ENCODE results near the gene OR2B2.
"Not testable (repeated sequence)": the region's sequence is repeated elsewhere in the genome, so short reads cannot be mapped to it uniquely, and the experiment has no call there.

OR2B2 gene

GRCh38 chr6:27911956-27912446, at the start of gene OR2B2:
OR2B2 (minus strand) TSS chr6:27912396; CDS start chr6:27912319, 77 bp downstream.
- DNase-seq = no peak

- DNase-seq = no peak
Observed at GRCh38 chr6:27957516-27957915, 45.3 kb upstream of the OR2B2 start.

- no peak for DNase-seq
Observed at GRCh38 chr6:27956941-27957340, 44.7 kb upstream of the OR2B2 start, which contains the start of gene OR2B6. OR2B6 (plus strand) TSS chr6:27957241; CDS start chr6:27957241, 0 bp downstream.

GRCh38 chr6:27951040-27951439, 38.8 kb upstream of the OR2B2 start:
- no peak for DNase-seq

- DNase-seq = no peak
Observed at GRCh38 chr6:27948237-27948636, 36.0 kb upstream of the OR2B2 start.

GRCh38 chr6:27943072-27943471, 30.9 kb upstream of the OR2B2 start:
- DNase-seq = not testable (repeated sequence)

GRCh38 chr6:27940766-27941165, 28.6 kb upstream of the OR2B2 start:
- DNase-seq = no peak

- DNase-seq = no peak
Observed at GRCh38 chr6:27931209-27931608, 19.0 kb upstream of the OR2B2 start.

- not testable (repeated sequence) for DNase-seq
Observed at GRCh38 chr6:27929930-27930329, 17.7 kb upstream of the OR2B2 start.

GRCh38 chr6:27928041-27928440, 15.8 kb upstream of the OR2B2 start:
- not testable (repeated sequence) for DNase-seq

- DNase-seq = no peak
Observed at GRCh38 chr6:27924179-27924578, 12.0 kb upstream of the OR2B2 start.

GRCh38 chr6:27922949-27923348, 10.8 kb upstream of the OR2B2 start:
- DNase-seq = no peak

GRCh38 chr6:27908017-27908416, 4.2 kb downstream of the OR2B2 start:
- no peak for DNase-seq

- DNase-seq = peak; percentile 87
Observed at GRCh38 chr6:27902335-27903314, 9.6 kb downstream of the OR2B2 start.

GRCh38 chr6:27901801-27902200, 10.4 kb downstream of the OR2B2 start:
- DNase-seq = no peak

- DNase-seq = not testable (repeated sequence)
Observed at GRCh38 chr6:27900197-27900596, 12.0 kb downstream of the OR2B2 start.

- no peak for DNase-seq
Observed at GRCh38 chr6:27899543-27899942, 12.7 kb downstream of the OR2B2 start.

GRCh38 chr6:27897580-27898206, 14.5 kb downstream of the OR2B2 start:
- DNase-seq = peak; percentile 79

- no peak for DNase-seq
Observed at GRCh38 chr6:27896398-27896796, 15.8 kb downstream of the OR2B2 start.

GRCh38 chr6:27894839-27895762, 17.1 kb downstream of the OR2B2 start:
- DNase-seq = peak; percentile 82

- peak; percentile 95 for DNase-seq
Observed at GRCh38 chr6:27893836-27894807, 18.1 kb downstream of the OR2B2 start.
